Uterus (tissue), 4 donors: Measurements from ENCODE around the gene ETV4. TPM values are rescaled to one million over a fixed set of nuclear protein-coding genes. Genes with fewer than 3 reads are reported as not detected.

Experiments used
- DNase-seq, 2 donors: peaks; one replicate each; pipeline ENCODE4 v3.0.0-alpha.2; 2019 to 2020
- H3K27ac ChIP-seq, 2 donors: fragments of 200-600 bp; sonication (generic); 1 replicate in 1 of 2; 2 replicates in 1 of 2; pipeline ENCODE4 v1.5.1; 2016 to 2018
- H3K27me3 ChIP-seq, 2 donors: fragments of 200-600 bp; sonication (generic); one replicate each; pipeline ENCODE4 v1.5.1; 2018 to 2019; ENCODE audit warnings: control low read depth in 1 of 2
- H3K36me3 ChIP-seq, 2 donors: fragments of 200-600 bp; sonication (generic); one replicate each; pipeline ENCODE4 v1.5.1; 2019; ENCODE audit warnings: control low read depth in 1 of 2
- H3K4me1 ChIP-seq, 2 donors: fragments of 200-600 bp; sonication (generic); one replicate each; pipeline ENCODE4 v1.5.1; 2018 to 2019; ENCODE audit warnings: control low read depth in 1 of 2
- H3K4me3 ChIP-seq, 2 donors: fragments of 200-600 bp; sonication (generic); 1 replicate in 1 of 2; 2 replicates in 1 of 2; pipeline ENCODE4 v1.5.1; 2018 to 2019; ENCODE audit warnings: mild to moderate bottlenecking in 1 of 2
- H3K9me3 ChIP-seq, 2 donors: fragments of 200-600 bp; sonication (generic); one replicate each; pipeline ENCODE4 v1.5.1; 2019; ENCODE audit warnings: control low read depth in 1 of 2
- POLR2A ChIP-seq, 2 donors: fragments of 450-650 bp; IDR thresholded peaks; one replicate each; pipeline ENCODE4 v1.6.1; 2016; ENCODE audit warnings: antibody characterized with exemption in 2 of 2, mild to moderate bottlenecking in 1 of 2, moderate library complexity in 1 of 2
- intact Hi-C: fragments of 100-400 bp; cut with DNase I; formaldehyde crosslinking; loops from one replicate; pipeline ENCODE4 v1.15.1; 2023; ENCODE audit warnings: low total_unique reads
- total RNA-seq, 4 donors: library from RNA; depleted of rRNA in 3 of 4; stranded (reverse); fragments of >200 nt in 3 of 4; gene quantifications; one replicate each; pipeline versions ENCODE4 v1.1.0 to v1.2.4, GENCODE V29; 2014 to 2023
- TF ChIP-seq, protein P1 (sequence below), 4 experiments: fragments of 200-600 bp in 2 of 4; fragments of 450-650 bp in 2 of 4; sonication (generic) in 2 of 4; IDR thresholded peaks; one replicate each; pipeline ENCODE4 v1.5.1; 2016 to 2019; ENCODE audit warnings: antibody characterized with exemption in 4 of 4, mild to moderate bottlenecking in 2 of 4, moderate library complexity in 1 of 4
- donor health status: DM: yes; HTN: yes; CAD: no.

Gene ETV4
- total RNA-seq, 4 donors from 2014 or later: 0.51 to 2.8 (median 2.1) TPM; not detected in 1

DNA sequence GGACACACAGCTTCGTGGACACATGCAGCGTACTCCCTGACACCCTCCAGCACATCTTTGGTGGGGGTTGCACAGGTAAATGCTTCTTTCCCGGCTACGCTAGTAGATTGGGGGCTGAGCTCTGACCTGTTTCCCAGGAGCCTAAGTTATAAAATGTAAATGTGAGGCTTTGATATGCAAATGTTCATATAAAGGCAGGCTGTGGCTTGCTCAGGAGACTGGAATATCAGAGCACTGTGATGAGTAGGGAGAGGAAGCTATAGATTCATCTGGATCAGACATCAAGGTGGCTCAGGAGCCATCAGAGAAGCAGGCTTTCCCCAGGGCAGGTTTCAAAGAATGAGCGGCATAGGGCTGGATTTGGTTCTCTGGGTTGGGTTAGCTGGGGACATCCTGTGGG lies 3.4 kb upstream of the ETV4 start:
- Histone ChIP-seq H3K36me3 (no peaks in the 10 kb centered on the region), H3K9me3 (no peaks in the 10 kb centered on the region), H3K27ac (no peak overlapping the region), H3K4me1 (peaks cover 4 to 13% of the 10 kb centered on the region in 2 donors), H3K27me3 (no peaks in the 10 kb centered on the region), H3K4me3 (no peak overlapping the region)
- no peak for DNase-seq
- TF ChIP-seq, protein P1, sequence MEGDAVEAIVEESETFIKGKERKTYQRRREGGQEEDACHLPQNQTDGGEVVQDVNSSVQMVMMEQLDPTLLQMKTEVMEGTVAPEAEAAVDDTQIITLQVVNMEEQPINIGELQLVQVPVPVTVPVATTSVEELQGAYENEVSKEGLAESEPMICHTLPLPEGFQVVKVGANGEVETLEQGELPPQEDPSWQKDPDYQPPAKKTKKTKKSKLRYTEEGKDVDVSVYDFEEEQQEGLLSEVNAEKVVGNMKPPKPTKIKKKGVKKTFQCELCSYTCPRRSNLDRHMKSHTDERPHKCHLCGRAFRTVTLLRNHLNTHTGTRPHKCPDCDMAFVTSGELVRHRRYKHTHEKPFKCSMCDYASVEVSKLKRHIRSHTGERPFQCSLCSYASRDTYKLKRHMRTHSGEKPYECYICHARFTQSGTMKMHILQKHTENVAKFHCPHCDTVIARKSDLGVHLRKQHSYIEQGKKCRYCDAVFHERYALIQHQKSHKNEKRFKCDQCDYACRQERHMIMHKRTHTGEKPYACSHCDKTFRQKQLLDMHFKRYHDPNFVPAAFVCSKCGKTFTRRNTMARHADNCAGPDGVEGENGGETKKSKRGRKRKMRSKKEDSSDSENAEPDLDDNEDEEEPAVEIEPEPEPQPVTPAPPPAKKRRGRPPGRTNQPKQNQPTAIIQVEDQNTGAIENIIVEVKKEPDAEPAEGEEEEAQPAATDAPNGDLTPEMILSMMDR (IDR thresholded peaks at IDR 0.05): no peak
- TF ChIP-seq POLR2A (IDR thresholded peaks at IDR 0.05): no peak
- intact Hi-C loops: no loop called here

DNA sequence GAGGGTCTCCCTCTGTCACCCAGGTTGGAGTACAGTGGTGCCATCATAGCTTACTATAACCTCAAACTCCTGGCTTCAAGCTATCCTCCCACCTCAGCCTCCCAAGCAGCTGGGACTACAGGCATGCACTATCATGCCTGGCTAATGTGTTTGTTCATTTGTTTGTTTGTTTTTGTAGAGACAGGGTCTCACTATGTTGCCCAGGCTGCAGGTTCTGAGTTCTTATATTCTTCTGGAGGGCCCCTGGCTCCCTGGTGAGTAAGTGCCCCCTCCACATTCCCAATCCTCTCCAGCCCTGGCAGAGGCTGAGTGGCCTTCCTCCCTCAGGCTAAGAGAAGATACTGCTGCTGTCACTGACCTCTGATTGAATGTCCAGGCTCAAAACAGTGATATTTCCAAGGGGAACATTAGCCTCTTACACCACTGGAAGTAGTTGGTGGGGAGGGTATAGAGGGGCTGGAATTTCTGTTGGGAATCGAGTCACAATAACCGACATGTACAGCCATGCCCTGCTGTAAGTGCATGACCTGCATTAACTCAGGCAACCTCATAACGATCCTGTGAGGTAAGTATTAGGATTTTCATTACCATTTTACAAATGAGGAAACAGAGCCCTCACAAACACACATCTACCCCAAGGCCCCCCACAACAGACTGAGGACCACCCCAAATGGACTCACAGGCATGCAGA lies 2.7 kb upstream of the ETV4 start:
- no peaks in the 10 kb centered on the region for H3K36me3 ChIP-seq
- intact Hi-C loops: no loop called here

DNA sequence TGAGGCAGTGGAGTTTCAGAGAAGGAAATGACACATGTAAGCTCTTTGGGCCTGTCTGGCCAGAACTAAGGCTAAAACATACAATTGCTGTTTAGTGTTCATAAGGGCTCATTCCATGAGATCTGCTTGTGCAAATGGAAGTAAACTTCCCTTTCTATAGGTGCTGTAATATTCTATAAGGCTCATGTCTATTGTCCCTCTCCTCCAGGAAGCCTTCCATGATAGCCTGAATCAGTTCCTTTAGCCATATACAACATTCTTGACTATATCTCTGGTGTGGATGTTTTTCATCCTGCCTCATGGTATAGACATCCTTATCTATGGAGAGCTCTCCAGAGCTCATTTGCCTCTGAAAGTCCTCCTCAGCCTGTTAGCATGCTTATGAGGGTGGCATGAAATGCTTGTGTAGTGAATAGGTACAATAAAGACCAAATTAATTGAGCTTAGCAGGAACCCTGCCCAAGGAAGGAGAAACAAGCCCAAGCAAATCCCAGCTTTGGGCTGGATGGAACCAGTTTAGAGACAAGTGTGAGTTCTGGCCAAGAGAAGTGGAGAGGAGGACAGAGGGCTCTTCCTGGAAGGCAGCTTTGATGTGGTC lies 1.6 kb upstream of the ETV4 start:
- intact Hi-C loops: no loop called here
- H3K4me1 ChIP-seq: peaks cover 4 to 13% of the 10 kb centered on the region in 2 donors
- no peaks in the 10 kb centered on the region for H3K27me3 ChIP-seq
- H3K27ac ChIP-seq: no peak overlapping the region
- no peak overlapping the region for H3K4me3 ChIP-seq
- no peaks in the 10 kb centered on the region for H3K36me3 ChIP-seq
- H3K9me3 ChIP-seq: no peaks in the 10 kb centered on the region
- TF ChIP-seq POLR2A (IDR thresholded peaks at IDR 0.05): no peak
- TF ChIP-seq, protein P1 (IDR thresholded peaks at IDR 0.05): no peak
- DNase-seq: no peak

More for the DNA sequence above, 2.7 kb upstream of the ETV4 start:
- H3K9me3 ChIP-seq: no peaks in the 10 kb centered on the region
- no peak overlapping the region for H3K4me3 ChIP-seq
- no peak overlapping the region for H3K27ac ChIP-seq
- peaks cover 4 to 13% of the 10 kb centered on the region in 2 donors for H3K4me1 ChIP-seq
- TF ChIP-seq, protein P1 (IDR thresholded peaks at IDR 0.05): no peak
- TF ChIP-seq POLR2A (IDR thresholded peaks at IDR 0.05): no peak
- no peaks in the 10 kb centered on the region for H3K27me3 ChIP-seq
- DNase-seq: no peak

DNA sequence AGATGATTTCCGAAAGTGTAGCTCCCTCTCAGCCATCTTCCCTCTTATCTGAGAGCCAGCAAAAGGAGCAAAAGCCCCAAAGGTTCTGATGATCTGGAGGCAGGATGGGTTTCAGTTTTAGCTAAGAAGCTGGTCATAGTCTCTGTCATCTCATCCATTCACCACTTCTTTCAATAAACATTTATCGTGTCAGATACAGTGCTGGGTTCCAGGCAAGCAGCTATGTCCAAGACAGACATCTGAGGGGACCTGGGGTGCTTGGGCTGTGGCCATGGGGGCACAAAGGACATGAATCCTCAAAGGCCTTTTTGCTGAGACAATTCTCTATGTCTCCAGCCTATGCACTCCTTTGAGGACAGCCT lies 1.0 kb upstream of the ETV4 start:
- no peak for DNase-seq
- no peaks in the 10 kb centered on the region for H3K9me3 ChIP-seq
- intact Hi-C loops: no loop called here
- H3K36me3 ChIP-seq: no peaks in the 10 kb centered on the region
- TF ChIP-seq, protein P1 (IDR thresholded peaks at IDR 0.05): no peak
- TF ChIP-seq POLR2A (IDR thresholded peaks at IDR 0.05): no peak
- H3K4me3 ChIP-seq: no peak overlapping the region
- no peak overlapping the region for H3K27ac ChIP-seq
- H3K4me1 ChIP-seq: peaks cover 4 to 13% of the 10 kb centered on the region in 2 donors
- no peaks in the 10 kb centered on the region for H3K27me3 ChIP-seq

DNA sequence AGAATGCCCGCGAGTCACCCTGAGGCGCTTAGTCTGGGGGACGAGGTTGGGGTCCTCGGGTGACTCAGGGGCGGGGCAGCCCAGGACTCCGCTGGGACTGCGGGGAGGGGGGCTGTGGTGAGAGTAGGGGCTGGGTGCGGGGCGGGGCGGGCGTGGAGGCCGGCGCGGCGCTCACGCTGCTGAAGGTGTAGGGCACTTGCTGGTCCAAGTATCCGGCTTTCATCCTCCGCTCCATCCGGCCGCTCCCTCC lies 832 bp downstream of the ETV4 start:
- DNase-seq: peak in 1 of 2 donors; percentile 26
- Histone ChIP-seq H3K27ac (no peak overlapping the region), H3K27me3 (no peaks in the 10 kb centered on the region)

More for the DNA sequence above, 832 bp downstream of the ETV4 start:
- intact Hi-C loops: no loop called here
- no peak for TF ChIP-seq POLR2A (IDR thresholded peaks at IDR 0.05)
- TF ChIP-seq, protein P1 (IDR thresholded peaks at IDR 0.05): no peak
- Histone ChIP-seq H3K4me3 (peak overlapping the region; percentile 35 to 44), H3K4me1 (peaks cover 4 to 13% of the 10 kb centered on the region in 2 donors), H3K9me3 (no peaks in the 10 kb centered on the region), H3K36me3 (no peaks in the 10 kb centered on the region)
